ENCODE results near the gene ELOVL6. TPM values are rescaled to one million over a fixed set of nuclear protein-coding genes. Genes with fewer than 3 reads are reported as not detected.
"Not testable (repeated sequence)": the region's sequence is repeated elsewhere in the genome, so short reads cannot be mapped to it uniquely, and the experiment has no call there.

ELOVL6 gene
- total RNA-seq, 1 donor from 2014 or later = 7.3 TPM

DNA sequence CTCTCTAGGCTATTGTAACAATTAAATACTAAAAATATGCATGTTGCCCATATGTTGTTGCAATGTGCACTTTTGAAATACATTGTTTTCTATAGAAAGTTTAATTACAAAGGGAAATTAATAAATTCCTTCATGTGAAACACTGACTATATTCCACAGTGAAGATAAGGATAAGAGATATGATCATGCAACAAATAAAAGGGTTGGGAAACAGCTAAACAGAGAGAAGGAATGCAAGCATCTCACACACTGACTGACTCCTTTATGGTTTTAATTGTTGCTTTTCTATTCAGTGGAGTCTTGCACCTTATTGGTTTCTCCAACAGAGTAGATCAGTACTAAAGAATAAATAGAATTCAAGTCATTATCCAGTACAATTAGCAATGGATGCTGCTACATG, 37.8 kb downstream of the ELOVL6 start:
- no peaks in the 10 kb centered on the region for H3K27me3 Mint-ChIP-seq (ENCODE audit: unreplicated experiment)
- TF ChIP-seq, protein P1, sequence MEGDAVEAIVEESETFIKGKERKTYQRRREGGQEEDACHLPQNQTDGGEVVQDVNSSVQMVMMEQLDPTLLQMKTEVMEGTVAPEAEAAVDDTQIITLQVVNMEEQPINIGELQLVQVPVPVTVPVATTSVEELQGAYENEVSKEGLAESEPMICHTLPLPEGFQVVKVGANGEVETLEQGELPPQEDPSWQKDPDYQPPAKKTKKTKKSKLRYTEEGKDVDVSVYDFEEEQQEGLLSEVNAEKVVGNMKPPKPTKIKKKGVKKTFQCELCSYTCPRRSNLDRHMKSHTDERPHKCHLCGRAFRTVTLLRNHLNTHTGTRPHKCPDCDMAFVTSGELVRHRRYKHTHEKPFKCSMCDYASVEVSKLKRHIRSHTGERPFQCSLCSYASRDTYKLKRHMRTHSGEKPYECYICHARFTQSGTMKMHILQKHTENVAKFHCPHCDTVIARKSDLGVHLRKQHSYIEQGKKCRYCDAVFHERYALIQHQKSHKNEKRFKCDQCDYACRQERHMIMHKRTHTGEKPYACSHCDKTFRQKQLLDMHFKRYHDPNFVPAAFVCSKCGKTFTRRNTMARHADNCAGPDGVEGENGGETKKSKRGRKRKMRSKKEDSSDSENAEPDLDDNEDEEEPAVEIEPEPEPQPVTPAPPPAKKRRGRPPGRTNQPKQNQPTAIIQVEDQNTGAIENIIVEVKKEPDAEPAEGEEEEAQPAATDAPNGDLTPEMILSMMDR (IDR thresholded peaks at IDR 0.05) = no peak
- no peak overlapping the region for H3K27ac Mint-ChIP-seq (ENCODE audit: unreplicated experiment)
- no peaks in the 10 kb centered on the region for H3K9me3 Mint-ChIP-seq (ENCODE audit: unreplicated experiment)
- no peaks in the 10 kb centered on the region for H3K36me3 Mint-ChIP-seq (ENCODE audit: unreplicated experiment)
- H3K4me3 Mint-ChIP-seq (ENCODE audit: unreplicated experiment) = no peak overlapping the region
- DNase-seq (ENCODE audit: extremely low spot score, unreplicated experiment) = no peak
- peaks cover 27% of the 10 kb centered on the region for H3K4me1 Mint-ChIP-seq (ENCODE audit: unreplicated experiment)

- H3K9me3 Mint-ChIP-seq (ENCODE audit: unreplicated experiment) = no peaks in the 10 kb centered on the region
- no peak overlapping the region for H3K4me3 Mint-ChIP-seq (ENCODE audit: unreplicated experiment)
- DNase-seq (ENCODE audit: extremely low spot score, unreplicated experiment) = no peak
- H3K27ac Mint-ChIP-seq (ENCODE audit: unreplicated experiment) = no peak overlapping the region
- TF ChIP-seq, protein P1 (IDR thresholded peaks at IDR 0.05) = no peak
- H3K36me3 Mint-ChIP-seq (ENCODE audit: unreplicated experiment) = no peaks in the 10 kb centered on the region
- H3K4me1 Mint-ChIP-seq (ENCODE audit: unreplicated experiment) = peaks cover 20% of the 10 kb centered on the region
- H3K27me3 Mint-ChIP-seq (ENCODE audit: unreplicated experiment) = no peaks in the 10 kb centered on the region
These were observed 38.9 kb downstream of the ELOVL6 start for GRCh38 chr4:110159541-110159940.

- no peaks in the 10 kb centered on the region for H3K9me3 Mint-ChIP-seq (ENCODE audit: unreplicated experiment)
- no peak for DNase-seq (ENCODE audit: extremely low spot score, unreplicated experiment)
- no peaks in the 10 kb centered on the region for H3K27me3 Mint-ChIP-seq (ENCODE audit: unreplicated experiment)
- no peak overlapping the region for H3K27ac Mint-ChIP-seq (ENCODE audit: unreplicated experiment)
- peaks cover 8% of the 10 kb centered on the region for H3K4me1 Mint-ChIP-seq (ENCODE audit: unreplicated experiment)
- no peaks in the 10 kb centered on the region for H3K36me3 Mint-ChIP-seq (ENCODE audit: unreplicated experiment)
- TF ChIP-seq, protein P1 (IDR thresholded peaks at IDR 0.05) = no peak
- no peak overlapping the region for H3K4me3 Mint-ChIP-seq (ENCODE audit: unreplicated experiment)
These were observed 40.8 kb downstream of the ELOVL6 start for GRCh38 chr4:110157580-110157979.

DNA sequence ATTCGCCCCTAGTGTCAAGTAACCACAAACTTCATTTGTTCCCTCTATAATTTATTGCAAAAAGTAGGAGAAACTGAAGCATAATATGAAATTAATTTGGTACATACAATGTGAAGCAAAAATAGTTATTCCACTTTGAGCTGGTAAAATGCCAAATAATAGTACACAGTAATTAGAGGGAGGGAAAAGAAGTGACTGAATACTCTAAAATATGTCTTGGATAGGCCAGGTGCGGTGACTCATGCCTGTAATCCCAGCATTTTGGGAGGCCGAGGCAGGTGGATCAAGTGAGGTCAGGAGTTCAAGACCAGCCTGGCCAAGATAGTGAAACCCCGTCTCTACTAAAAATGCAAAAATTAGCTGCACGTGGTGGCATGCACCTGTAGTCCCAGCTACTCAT, 41.2 kb downstream of the ELOVL6 start:
- not testable (repeated sequence) for H3K27ac Mint-ChIP-seq (ENCODE audit: unreplicated experiment); H3K4me1 Mint-ChIP-seq (ENCODE audit: unreplicated experiment); H3K36me3 Mint-ChIP-seq (ENCODE audit: unreplicated experiment); H3K9me3 Mint-ChIP-seq (ENCODE audit: unreplicated experiment); DNase-seq (ENCODE audit: extremely low spot score, unreplicated experiment); H3K27me3 Mint-ChIP-seq (ENCODE audit: unreplicated experiment); H3K4me3 Mint-ChIP-seq (ENCODE audit: unreplicated experiment)

- no peak for DNase-seq (ENCODE audit: extremely low spot score, unreplicated experiment)
- H3K9me3 Mint-ChIP-seq (ENCODE audit: unreplicated experiment) = no peaks in the 10 kb centered on the region
- no peak overlapping the region for H3K27ac Mint-ChIP-seq (ENCODE audit: unreplicated experiment)
- no peaks in the 10 kb centered on the region for H3K27me3 Mint-ChIP-seq (ENCODE audit: unreplicated experiment)
- H3K36me3 Mint-ChIP-seq (ENCODE audit: unreplicated experiment) = no peaks in the 10 kb centered on the region
- TF ChIP-seq, protein P1 (IDR thresholded peaks at IDR 0.05) = no peak
- H3K4me1 Mint-ChIP-seq (ENCODE audit: unreplicated experiment) = peaks cover 8% of the 10 kb centered on the region
- H3K4me3 Mint-ChIP-seq (ENCODE audit: unreplicated experiment) = no peak overlapping the region
These were observed 42.0 kb downstream of the ELOVL6 start for GRCh38 chr4:110156442-110156841.

GRCh38 chr4:110155654-110156053, 42.8 kb downstream of the ELOVL6 start:
- TF ChIP-seq, protein P1 (IDR thresholded peaks at IDR 0.05) = no peak
- no peaks in the 10 kb centered on the region for H3K9me3 Mint-ChIP-seq (ENCODE audit: unreplicated experiment)
- no peak for DNase-seq (ENCODE audit: extremely low spot score, unreplicated experiment)
- peaks cover 8% of the 10 kb centered on the region for H3K4me1 Mint-ChIP-seq (ENCODE audit: unreplicated experiment)
- no peak overlapping the region for H3K27ac Mint-ChIP-seq (ENCODE audit: unreplicated experiment)
- no peak overlapping the region for H3K4me3 Mint-ChIP-seq (ENCODE audit: unreplicated experiment)
- no peaks in the 10 kb centered on the region for H3K36me3 Mint-ChIP-seq (ENCODE audit: unreplicated experiment)
- no peaks in the 10 kb centered on the region for H3K27me3 Mint-ChIP-seq (ENCODE audit: unreplicated experiment)
